ENCODE results near the gene GPR89A.

Gene GPR89A

DNA sequence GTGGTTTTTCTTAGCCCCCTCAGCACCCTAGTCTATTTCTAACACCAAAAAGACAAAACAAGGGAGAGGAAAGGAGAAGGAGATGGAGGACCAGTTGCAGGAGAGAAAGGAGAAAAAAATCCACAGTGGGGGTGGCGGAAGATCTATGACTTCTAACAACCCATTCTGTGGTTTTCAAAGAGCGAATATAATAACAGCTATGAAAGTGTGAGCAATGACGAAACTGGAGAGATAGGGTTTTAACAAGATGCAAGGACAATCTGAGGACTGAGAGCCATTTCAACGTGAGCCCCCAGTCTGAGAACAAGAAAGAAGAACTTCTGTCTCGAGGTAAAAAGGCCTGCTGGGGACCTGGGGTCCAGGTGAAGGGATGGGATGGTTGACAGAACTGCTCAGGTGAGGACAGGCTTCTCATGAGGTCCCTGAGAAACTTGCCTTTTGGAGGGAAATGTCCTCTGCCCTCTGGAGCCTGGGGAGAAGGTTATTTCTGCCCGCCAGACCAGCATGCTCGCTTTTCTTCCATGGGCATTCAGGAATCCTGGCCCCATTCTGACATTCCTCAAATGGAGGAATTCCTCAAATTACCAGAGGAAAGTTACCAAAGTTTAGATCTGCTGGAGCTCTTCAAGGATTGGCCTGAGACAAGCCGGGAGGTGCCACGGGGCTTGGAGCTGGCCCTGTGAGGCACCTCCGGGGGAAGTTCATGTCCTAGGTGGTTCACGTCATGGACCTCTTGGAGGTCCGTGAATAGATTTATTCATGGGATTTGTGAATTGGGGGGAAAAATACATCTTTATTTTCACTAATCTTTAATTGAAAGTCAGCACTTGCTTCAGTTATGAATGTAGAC is 111.7 kb downstream of the GPR89A start, which contains the start of gene CD160:
CD160 (plus strand) TSS at position 270 of the 850 bp plus-strand sequence. CDS start 8,829 bp downstream, outside the sequence.
- no peak for DNase-seq
